ENCODE data around the gene PTGER1. TPM values are rescaled to one million over a fixed set of nuclear protein-coding genes. Genes with fewer than 3 reads are reported as not detected.

The PTGER1 gene
- total and polyA plus RNA-seq, 9 of the 15 experiments (the other 6 are each of a cell fraction or from before 2014, with no cell fraction given): 0.06 to 0.36 (median 0.31) TPM; not detected in 5

DNA sequence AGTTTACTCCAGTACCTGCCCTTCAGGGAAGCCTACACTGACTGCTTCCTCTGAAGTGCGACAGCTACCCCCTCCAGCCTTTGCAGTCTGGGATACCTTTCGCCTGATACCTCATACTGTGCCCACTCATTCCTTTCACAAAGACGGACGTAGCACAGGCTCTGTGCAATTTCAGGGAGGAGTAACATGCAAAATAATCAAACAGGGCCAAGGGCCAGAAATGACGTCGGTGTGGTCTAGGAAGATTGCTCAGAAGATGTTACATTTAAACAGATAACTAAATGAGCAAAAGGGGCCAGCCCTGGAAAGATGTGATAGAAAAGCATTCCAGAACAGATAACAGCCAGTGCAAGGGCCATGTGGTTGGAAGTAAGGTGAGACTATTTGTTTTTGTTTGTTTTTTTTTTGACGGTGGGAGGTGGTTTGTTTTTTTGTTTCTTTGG lies 49.4 kb downstream of the PTGER1 start (continued):
- TF ChIP-seq, protein P1, sequence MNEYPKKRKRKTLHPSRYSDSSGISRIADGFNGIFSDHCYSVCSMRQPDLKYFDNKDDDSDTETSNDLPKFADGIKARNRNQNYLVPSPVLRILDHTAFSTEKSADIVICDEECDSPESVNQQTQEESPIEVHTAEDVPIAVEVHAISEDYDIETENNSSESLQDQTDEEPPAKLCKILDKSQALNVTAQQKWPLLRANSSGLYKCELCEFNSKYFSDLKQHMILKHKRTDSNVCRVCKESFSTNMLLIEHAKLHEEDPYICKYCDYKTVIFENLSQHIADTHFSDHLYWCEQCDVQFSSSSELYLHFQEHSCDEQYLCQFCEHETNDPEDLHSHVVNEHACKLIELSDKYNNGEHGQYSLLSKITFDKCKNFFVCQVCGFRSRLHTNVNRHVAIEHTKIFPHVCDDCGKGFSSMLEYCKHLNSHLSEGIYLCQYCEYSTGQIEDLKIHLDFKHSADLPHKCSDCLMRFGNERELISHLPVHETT (CRISPR knock-in tag; conservative IDR thresholded peaks at IDR 0.05 in 1 of 2, IDR thresholded peaks at IDR 0.05 in 1 of 2): peak in 1 of 2 experiments; percentile 73; a peak in 1 of 4 replicates
- TF ChIP-seq MEIS2 (IDR thresholded peaks at IDR 0.05; ENCODE audit: partially characterized antibody): no peak
- peak; percentile 88 for TF ChIP-seq ADNP (tag; IDR thresholded peaks at IDR 0.05)
- peak; percentile 73; the same call in 1 of the 2 replicates for TF ChIP-seq HDAC2 (IDR thresholded peaks at IDR 0.05)
- peak; percentile 61; the same call in 1 of the 2 replicates for TF ChIP-seq KLF16 (IDR thresholded peaks at IDR 0.05)
- TF ChIP-seq ZNF764 (CRISPR knock-in tag; IDR thresholded peaks at IDR 0.05; ENCODE audit: low read depth): no peak
- TF ChIP-seq ARHGAP35 (IDR thresholded peaks at IDR 0.05; ENCODE audit: partially characterized antibody): no peak
- TF ChIP-seq, protein P2, sequence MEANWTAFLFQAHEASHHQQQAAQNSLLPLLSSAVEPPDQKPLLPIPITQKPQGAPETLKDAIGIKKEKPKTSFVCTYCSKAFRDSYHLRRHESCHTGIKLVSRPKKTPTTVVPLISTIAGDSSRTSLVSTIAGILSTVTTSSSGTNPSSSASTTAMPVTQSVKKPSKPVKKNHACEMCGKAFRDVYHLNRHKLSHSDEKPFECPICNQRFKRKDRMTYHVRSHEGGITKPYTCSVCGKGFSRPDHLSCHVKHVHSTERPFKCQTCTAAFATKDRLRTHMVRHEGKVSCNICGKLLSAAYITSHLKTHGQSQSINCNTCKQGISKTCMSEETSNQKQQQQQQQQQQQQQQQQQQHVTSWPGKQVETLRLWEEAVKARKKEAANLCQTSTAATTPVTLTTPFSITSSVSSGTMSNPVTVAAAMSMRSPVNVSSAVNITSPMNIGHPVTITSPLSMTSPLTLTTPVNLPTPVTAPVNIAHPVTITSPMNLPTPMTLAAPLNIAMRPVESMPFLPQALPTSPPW (CRISPR knock-in tag; IDR thresholded peaks at IDR 0.05): peak; percentile 51; the same call in 1 of the 2 replicates
- TF ChIP-seq NCOA4 (IDR thresholded peaks at IDR 0.05; ENCODE audit: partially characterized antibody): no peak
- TF ChIP-seq ZFX (CRISPR knock-in tag; IDR thresholded peaks at IDR 0.05): no peak
- no peak for TF ChIP-seq NCOA2 (IDR thresholded peaks at IDR 0.05; ENCODE audit: partially characterized antibody in 2 of 2)
- TF ChIP-seq ZNF174 (CRISPR knock-in tag; IDR thresholded peaks at IDR 0.05): no peak
- TF ChIP-seq MEF2D (tag; conservative IDR thresholded peaks at IDR 0.05; ENCODE audit: low read depth): no peak
- no peak for TF ChIP-seq IRF2 (CRISPR knock-in tag; IDR thresholded peaks at IDR 0.05)
- TF ChIP-seq TSC22D4 (tag; IDR thresholded peaks at IDR 0.05): no peak
- TF ChIP-seq ZSCAN32 (CRISPR knock-in tag; IDR thresholded peaks at IDR 0.05): no peak

Small RNA genes lying within 50 kb of the gene (small RNA-seq; reads per million reads assigned to genes)
- not detected for gene SNRPGP15

Other genes with a start within 250 kb of the PTGER1 start
Only the 7 nearest of the 10 such genes appear.
- gene ADGRE5, start 93.9 kb downstream of the PTGER1 start, total RNA-seq (2014; rRNA removed): 31.1 and 34.2 TPM in 2 replicates
- 8.3 and 10.0 TPM in 2 replicates for gene ADGRE5, start 93.9 kb downstream of the PTGER1 start, total RNA-seq (2014; rRNA removed; fragmentation: Illumina TruSeq; extraction: Trizol)
- 11.4 and 11.9 TPM in 2 replicates for gene ADGRE5, start 93.9 kb downstream of the PTGER1 start, total RNA-seq (2015; rRNA removed; fragmentation: Illumina TruSeq; extraction: Trizol)
- 58.2 and 68.9 TPM in 2 replicates for gene ADGRE5, start 93.9 kb downstream of the PTGER1 start, total RNA-seq (2021)
- gene ADGRE5, start 93.9 kb downstream of the PTGER1 start, polyA plus RNA-seq (2011; rRNA removed): 15.6 and 30.7 TPM in 2 replicates
- gene ADGRE5, start 93.9 kb downstream of the PTGER1 start, polyA plus RNA-seq (2014; fragmentation: Illumina TruSeq; extraction: Trizol): 32.2 and 45.4 TPM in 2 replicates
- gene ADGRE5, start 93.9 kb downstream of the PTGER1 start, polyA plus RNA-seq (2014; fragmentation: Nextera tagmentation; extraction: Ambion mirVana): 1 to 10 TPM; 2.5 to 3.1 TPM
- 28.2 and 35.7 TPM in 2 replicates for gene ADGRE5, start 93.9 kb downstream of the PTGER1 start, polyA plus RNA-seq (2014; rRNA removed)
- gene DDX39A, start 56.0 kb downstream of the PTGER1 start, total RNA-seq (2014; rRNA removed): 239 and 284 TPM in 2 replicates
- 75.4 and 90.3 TPM in 2 replicates for gene DDX39A, start 56.0 kb downstream of the PTGER1 start, total RNA-seq (2014; rRNA removed; fragmentation: Illumina TruSeq; extraction: Trizol)
- gene DDX39A, start 56.0 kb downstream of the PTGER1 start, total RNA-seq (2015; rRNA removed; fragmentation: Illumina TruSeq; extraction: Trizol): 163 and 166 TPM in 2 replicates
- gene DDX39A, start 56.0 kb downstream of the PTGER1 start, total RNA-seq (2021): 244 and 249 TPM in 2 replicates
- 120 and 136 TPM in 2 replicates for gene DDX39A, start 56.0 kb downstream of the PTGER1 start, polyA plus RNA-seq (2011; rRNA removed)
- gene DDX39A, start 56.0 kb downstream of the PTGER1 start, polyA plus RNA-seq (2014; fragmentation: Illumina TruSeq; extraction: Trizol): 140 and 177 TPM in 2 replicates
- 100 to 1,000 TPM; 188 to 230 TPM for gene DDX39A, start 56.0 kb downstream of the PTGER1 start, polyA plus RNA-seq (2014; fragmentation: Nextera tagmentation; extraction: Ambion mirVana)
- gene DDX39A, start 56.0 kb downstream of the PTGER1 start, polyA plus RNA-seq (2014; rRNA removed): 239 and 250 TPM in 2 replicates
- 108 and 133 TPM in 2 replicates for gene PKN1, start 42.0 kb downstream of the PTGER1 start, total RNA-seq (2014; rRNA removed)
- gene PKN1, start 42.0 kb downstream of the PTGER1 start, total RNA-seq (2014; rRNA removed; fragmentation: Illumina TruSeq; extraction: Trizol): 25.8 and 37.3 TPM in 2 replicates
- 75.0 and 80.6 TPM in 2 replicates for gene PKN1, start 42.0 kb downstream of the PTGER1 start, total RNA-seq (2015; rRNA removed; fragmentation: Illumina TruSeq; extraction: Trizol)
- gene PKN1, start 42.0 kb downstream of the PTGER1 start, total RNA-seq (2021): 222 and 228 TPM in 2 replicates
- gene PKN1, start 42.0 kb downstream of the PTGER1 start, polyA plus RNA-seq (2011; rRNA removed): 52.1 and 63.7 TPM in 2 replicates
- 77.5 and 97.5 TPM in 2 replicates for gene PKN1, start 42.0 kb downstream of the PTGER1 start, polyA plus RNA-seq (2014; fragmentation: Illumina TruSeq; extraction: Trizol)
- under 1 TPM; 0.30 to 0.57 TPM for gene PKN1, start 42.0 kb downstream of the PTGER1 start, polyA plus RNA-seq (2014; fragmentation: Nextera tagmentation; extraction: Ambion mirVana)
- gene PKN1, start 42.0 kb downstream of the PTGER1 start, polyA plus RNA-seq (2014; rRNA removed): 97.3 and 108 TPM in 2 replicates
- gene GIPC1, start 20.8 kb upstream of the PTGER1 start, total RNA-seq (2014; rRNA removed): 54.7 and 71.2 TPM in 2 replicates
- gene GIPC1, start 20.8 kb upstream of the PTGER1 start, total RNA-seq (2014; rRNA removed; fragmentation: Illumina TruSeq; extraction: Trizol): 7.8 and 12.0 TPM in 2 replicates
- gene GIPC1, start 20.8 kb upstream of the PTGER1 start, total RNA-seq (2015; rRNA removed; fragmentation: Illumina TruSeq; extraction: Trizol): 39.7 and 46.3 TPM in 2 replicates
- gene GIPC1, start 20.8 kb upstream of the PTGER1 start, total RNA-seq (2021): 49.7 and 51.7 TPM in 2 replicates
- 24.8 and 26.6 TPM in 2 replicates for gene GIPC1, start 20.8 kb upstream of the PTGER1 start, polyA plus RNA-seq (2011; rRNA removed)
- 13.6 and 35.1 TPM in 2 replicates for gene GIPC1, start 20.8 kb upstream of the PTGER1 start, polyA plus RNA-seq (2014; fragmentation: Illumina TruSeq; extraction: Trizol)
- gene GIPC1, start 20.8 kb upstream of the PTGER1 start, polyA plus RNA-seq (2014; fragmentation: Nextera tagmentation; extraction: Ambion mirVana): 1 to 10 TPM in 1 of 2 experiments, under 1 TPM in 1; 0.49 to 1.1 TPM
- gene GIPC1, start 20.8 kb upstream of the PTGER1 start, polyA plus RNA-seq (2014; rRNA removed): 50.8 and 52.2 TPM in 2 replicates
- 62.1 and 71.5 TPM in 2 replicates for gene DNAJB1, start 43.0 kb upstream of the PTGER1 start, total RNA-seq (2014; rRNA removed)
- gene DNAJB1, start 43.0 kb upstream of the PTGER1 start, total RNA-seq (2014; rRNA removed; fragmentation: Illumina TruSeq; extraction: Trizol): 51.2 and 60.9 TPM in 2 replicates
- gene DNAJB1, start 43.0 kb upstream of the PTGER1 start, total RNA-seq (2015; rRNA removed; fragmentation: Illumina TruSeq; extraction: Trizol): 85.3 and 86.5 TPM in 2 replicates
- 94.8 and 99.9 TPM in 2 replicates for gene DNAJB1, start 43.0 kb upstream of the PTGER1 start, total RNA-seq (2021)
- 83.5 and 113 TPM in 2 replicates for gene DNAJB1, start 43.0 kb upstream of the PTGER1 start, polyA plus RNA-seq (2011; rRNA removed)
- 78.3 and 100 TPM in 2 replicates for gene DNAJB1, start 43.0 kb upstream of the PTGER1 start, polyA plus RNA-seq (2014; fragmentation: Illumina TruSeq; extraction: Trizol)
- gene DNAJB1, start 43.0 kb upstream of the PTGER1 start, polyA plus RNA-seq (2014; fragmentation: Nextera tagmentation; extraction: Ambion mirVana): 10 to 100 TPM; 13.2 to 16.2 TPM
- 61.7 and 79.2 TPM in 2 replicates for gene DNAJB1, start 43.0 kb upstream of the PTGER1 start, polyA plus RNA-seq (2014; rRNA removed)
- gene TECR, start 54.2 kb upstream of the PTGER1 start, total RNA-seq (2014; rRNA removed): 86.0 and 158 TPM in 2 replicates
- 33.1 and 36.7 TPM in 2 replicates for gene TECR, start 54.2 kb upstream of the PTGER1 start, total RNA-seq (2014; rRNA removed; fragmentation: Illumina TruSeq; extraction: Trizol)
- 81.9 and 91.6 TPM in 2 replicates for gene TECR, start 54.2 kb upstream of the PTGER1 start, total RNA-seq (2015; rRNA removed; fragmentation: Illumina TruSeq; extraction: Trizol)
- 186 and 195 TPM in 2 replicates for gene TECR, start 54.2 kb upstream of the PTGER1 start, total RNA-seq (2021)
- 68.0 and 169 TPM in 2 replicates for gene TECR, start 54.2 kb upstream of the PTGER1 start, polyA plus RNA-seq (2011; rRNA removed)
- gene TECR, start 54.2 kb upstream of the PTGER1 start, polyA plus RNA-seq (2014; fragmentation: Illumina TruSeq; extraction: Trizol): 204 and 211 TPM in 2 replicates
- 10 to 100 TPM; 29.3 to 73.2 TPM for gene TECR, start 54.2 kb upstream of the PTGER1 start, polyA plus RNA-seq (2014; fragmentation: Nextera tagmentation; extraction: Ambion mirVana)
- 81.4 and 108 TPM in 2 replicates for gene TECR, start 54.2 kb upstream of the PTGER1 start, polyA plus RNA-seq (2014; rRNA removed)
- 842 and 854 TPM in 2 replicates for gene NDUFB7, start 96.7 kb upstream of the PTGER1 start, total RNA-seq (2014; rRNA removed)
- 7.4 and 14.9 TPM in 2 replicates for gene NDUFB7, start 96.7 kb upstream of the PTGER1 start, total RNA-seq (2014; rRNA removed; fragmentation: Illumina TruSeq; extraction: Trizol)
- 227 and 243 TPM in 2 replicates for gene NDUFB7, start 96.7 kb upstream of the PTGER1 start, total RNA-seq (2015; rRNA removed; fragmentation: Illumina TruSeq; extraction: Trizol)
- 289 and 313 TPM in 2 replicates for gene NDUFB7, start 96.7 kb upstream of the PTGER1 start, total RNA-seq (2021)
- 137 and 185 TPM in 2 replicates for gene NDUFB7, start 96.7 kb upstream of the PTGER1 start, polyA plus RNA-seq (2011; rRNA removed)
- 37.6 and 257 TPM in 2 replicates for gene NDUFB7, start 96.7 kb upstream of the PTGER1 start, polyA plus RNA-seq (2014; fragmentation: Illumina TruSeq; extraction: Trizol)
- 10 to 100 TPM; 31.3 to 91.8 TPM for gene NDUFB7, start 96.7 kb upstream of the PTGER1 start, polyA plus RNA-seq (2014; fragmentation: Nextera tagmentation; extraction: Ambion mirVana)
- 810 and 833 TPM in 2 replicates for gene NDUFB7, start 96.7 kb upstream of the PTGER1 start, polyA plus RNA-seq (2014; rRNA removed)